GM19035 (cell line): ENCODE measurements around the gene OXCT1.
"Not testable (repeated sequence)": the region's sequence is repeated elsewhere in the genome, so short reads cannot be mapped to it uniquely, and the experiment has no call there.

Experiments
- ATAC-seq: cut with Tn5 transposase; IDR thresholded peaks from one replicate; pipeline ENCODE4 v1.9.1; 2021; ENCODE audit not compliant: unreplicated experiment

OXCT1 gene

DNA sequence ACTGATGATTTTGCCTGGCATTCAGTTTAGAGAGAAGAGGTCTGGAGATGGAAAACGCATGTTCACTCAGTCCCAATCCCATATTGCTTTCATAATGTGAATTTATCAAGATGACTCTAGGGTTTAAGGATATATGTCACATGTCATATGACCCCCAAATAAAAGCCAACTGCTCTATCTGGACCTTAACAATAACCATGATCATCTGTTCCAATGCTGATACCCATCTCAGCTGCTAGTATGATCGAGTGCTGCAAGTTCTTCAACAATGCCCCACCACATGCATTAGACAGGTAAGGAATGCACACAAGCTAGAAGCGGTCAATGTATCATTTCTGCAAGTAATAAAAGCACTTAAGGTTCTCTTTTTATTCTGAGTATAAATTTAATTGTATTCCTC is 91.8 kb downstream of the OXCT1 start:
- no peak for ATAC-seq

DNA sequence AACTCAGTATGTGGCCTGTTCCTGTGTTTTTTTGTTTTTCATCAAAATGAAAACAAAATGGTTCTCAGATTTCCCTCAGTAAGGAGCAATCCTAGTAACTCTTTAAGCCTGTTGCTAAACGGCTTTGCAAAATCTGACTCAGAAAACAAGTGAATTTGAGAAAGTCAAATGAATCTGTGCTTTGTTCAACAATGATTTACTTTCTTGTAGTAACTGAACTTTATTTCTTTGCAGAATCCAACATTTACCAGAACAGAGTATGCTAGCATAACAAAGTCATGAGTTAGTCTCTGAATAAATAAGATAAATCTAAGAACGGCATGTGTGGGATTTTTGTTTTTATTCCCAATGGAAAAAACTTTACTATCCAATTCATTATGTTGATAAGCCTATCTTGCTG is 93.8 kb downstream of the OXCT1 start:
- no peak for ATAC-seq

DNA sequence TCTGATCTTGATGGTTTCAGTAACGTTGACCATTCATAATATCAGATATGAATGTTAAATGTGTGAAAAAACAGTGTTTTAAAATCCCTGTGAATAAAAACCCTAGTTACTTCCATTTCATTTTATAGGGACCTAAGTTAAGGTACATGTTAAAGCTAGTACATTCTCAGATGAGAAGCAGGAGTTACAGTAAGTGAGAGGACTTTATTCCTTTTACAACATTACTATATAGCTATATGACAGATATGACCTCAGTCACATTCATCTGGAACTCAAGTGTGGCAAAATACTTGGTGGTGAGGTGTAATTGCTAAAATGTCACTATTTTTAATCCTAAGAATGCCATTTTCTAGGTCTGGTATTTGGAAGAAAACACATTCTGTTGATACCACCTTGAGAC is 96.4 kb downstream of the OXCT1 start:
- no peak for ATAC-seq

DNA sequence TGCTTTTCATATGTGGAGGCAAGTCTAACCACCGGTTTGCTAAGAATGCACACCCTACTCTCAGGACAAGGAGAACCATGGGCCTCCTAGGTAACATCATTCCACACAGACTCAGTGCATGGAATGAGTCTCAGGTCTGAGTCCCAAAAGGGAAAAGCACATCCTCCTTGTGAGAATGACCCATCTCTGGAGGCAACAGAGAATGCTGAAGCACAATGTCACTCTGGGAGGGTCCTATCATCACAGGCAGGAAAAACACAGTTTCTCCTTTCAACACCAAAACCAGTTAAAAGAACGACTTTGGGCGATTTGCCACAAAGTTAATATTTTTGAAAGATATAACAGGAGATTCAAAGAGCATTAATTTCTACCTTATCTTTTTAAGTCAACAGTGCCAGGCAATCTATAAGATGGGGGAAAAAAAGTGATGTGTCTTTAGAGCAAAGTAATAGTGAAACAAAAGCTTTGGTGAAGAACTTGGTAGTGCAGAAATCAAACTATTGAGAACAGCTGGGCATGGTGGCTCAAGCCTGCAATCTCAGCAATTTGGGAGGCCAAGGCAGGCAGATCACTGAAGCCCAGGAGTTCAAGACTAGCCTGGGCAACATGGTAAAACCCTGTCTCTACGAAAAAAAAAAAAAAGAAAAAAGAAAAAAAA is 97.3 kb downstream of the OXCT1 start:
- no peak for ATAC-seq

DNA sequence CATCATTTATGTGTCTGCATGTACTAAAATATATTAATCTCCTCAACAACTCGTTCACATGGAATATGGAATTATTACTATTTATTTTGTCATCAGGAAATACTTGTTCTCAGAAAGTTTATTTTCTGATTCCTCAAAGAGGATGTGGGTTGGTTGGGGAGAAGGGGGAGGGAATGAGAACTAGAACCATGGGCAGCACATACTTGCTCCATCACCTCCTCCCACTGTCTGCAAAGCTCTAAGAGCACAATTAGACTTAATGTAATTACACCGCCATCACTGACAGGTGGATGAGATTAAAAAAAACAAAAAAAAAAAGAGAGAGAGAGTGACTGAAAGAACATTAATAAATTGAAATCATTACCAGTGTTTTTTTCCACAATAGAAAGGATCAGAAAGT is 98.2 kb downstream of the OXCT1 start:
- ATAC-seq, result no peak

DNA sequence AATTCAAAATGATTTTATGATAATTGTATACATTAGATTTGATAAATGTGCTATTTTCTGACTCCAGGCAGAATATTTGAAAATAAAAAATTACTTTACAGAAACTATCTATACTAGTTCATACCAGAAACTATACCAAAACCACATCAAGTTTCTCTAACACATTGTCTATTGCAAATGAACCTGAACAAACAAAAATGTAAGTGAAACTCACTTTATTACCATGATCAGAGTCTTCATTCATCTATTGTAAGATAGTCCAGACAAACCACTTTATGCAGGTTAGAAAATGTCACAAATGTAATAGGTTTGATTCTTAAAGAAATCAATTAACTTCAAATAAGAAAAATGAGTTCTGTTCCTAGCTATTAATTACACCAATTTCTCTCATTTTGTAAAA is 99.4 kb downstream of the OXCT1 start:
- ATAC-seq, result peak; percentile 88

DNA sequence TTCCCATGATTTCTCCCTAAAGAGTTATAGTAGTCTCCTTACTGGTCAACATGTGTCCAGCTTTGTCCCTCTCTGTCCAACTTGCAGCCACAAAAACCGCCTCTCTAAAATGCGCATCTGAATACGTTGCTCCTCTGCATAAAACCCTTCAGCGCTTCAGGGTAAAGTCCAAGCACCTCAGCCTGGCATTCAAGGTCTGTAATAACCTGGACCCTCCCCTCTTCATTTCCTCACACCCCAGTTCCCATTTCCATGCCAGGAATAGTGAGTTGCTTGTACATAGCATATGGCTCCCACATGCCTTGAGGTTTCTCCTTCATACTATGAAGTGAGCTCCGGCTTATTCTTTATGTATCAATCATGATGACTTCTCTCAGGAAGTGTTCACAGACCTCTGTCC is 101.5 kb downstream of the OXCT1 start:
- ATAC-seq, result no peak

DNA sequence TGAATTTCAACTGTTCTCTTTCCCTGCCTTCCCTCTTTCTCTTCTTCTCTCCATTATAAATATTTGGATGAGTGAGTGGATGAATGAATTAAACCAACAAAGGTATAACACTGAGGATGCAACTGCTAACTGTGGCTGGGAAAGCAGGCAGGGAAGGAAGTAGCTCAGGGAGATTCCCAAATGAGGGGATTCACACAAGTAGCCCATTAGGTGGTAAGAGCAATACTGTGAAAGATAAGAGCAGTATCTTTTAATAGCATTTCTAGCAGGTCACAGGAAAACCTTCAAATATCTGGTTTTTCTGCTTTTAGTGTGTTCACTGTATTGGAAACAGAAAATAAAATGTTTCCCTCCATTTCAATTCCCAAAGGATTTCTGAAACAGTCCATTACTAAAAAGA is 105.6 kb downstream of the OXCT1 start:
- no peak for ATAC-seq

DNA sequence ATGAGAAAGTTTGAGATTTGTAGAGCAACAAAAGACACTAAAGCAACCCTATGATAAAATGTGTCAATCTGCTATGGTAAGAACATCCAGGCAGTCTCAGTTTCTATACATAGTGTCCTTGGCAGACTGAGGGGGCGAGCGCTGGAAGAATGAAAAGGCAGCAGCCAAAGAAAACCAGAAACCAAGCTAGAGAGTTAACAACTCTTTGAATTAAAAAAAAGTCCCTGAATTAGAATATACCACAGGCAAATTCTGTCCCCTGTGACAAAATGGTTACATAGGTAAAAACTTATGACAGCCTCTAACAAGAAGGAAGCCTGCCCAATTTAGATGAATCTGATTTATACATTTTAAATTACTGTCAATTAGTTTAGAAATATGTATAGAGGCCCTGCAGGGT is 106.7 kb downstream of the OXCT1 start:
- no peak for ATAC-seq

DNA sequence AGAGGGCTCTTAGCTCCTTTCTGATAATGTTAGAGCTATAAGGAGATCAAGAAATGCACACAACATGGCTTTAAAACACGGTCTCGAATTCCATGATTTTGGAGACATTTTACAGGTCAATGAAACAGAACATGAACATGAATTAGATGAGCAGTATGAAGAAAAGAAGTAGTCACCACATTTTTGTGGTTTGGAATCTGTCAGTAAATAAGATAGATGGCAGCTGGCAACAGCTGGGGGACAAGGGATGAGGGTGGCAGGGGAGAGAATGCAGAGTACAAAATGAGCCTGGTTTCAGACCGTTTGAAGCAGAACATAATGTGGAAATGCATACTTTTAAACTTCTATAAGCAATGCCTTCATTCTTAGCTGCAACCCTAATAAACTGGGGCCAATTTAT is 107.1 kb downstream of the OXCT1 start:
- ATAC-seq, result no peak

DNA sequence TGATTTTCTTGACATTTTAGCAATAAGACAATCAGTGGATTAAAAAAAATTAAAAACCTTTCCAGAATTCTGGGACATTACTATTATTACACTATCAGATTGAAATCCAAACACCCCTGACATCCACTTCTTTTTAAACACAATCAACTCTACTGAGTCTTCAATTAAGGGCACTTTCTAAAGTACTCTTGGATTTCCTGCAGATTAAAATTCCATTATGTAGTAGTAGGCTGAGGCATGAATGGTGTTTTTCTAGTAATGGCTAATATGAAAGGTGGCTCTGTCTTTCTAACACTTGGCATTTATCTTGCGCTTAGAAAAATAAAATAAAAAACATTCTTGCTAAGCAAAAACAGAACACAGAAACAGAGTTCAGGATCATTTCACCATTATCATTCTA is 107.8 kb downstream of the OXCT1 start:
- ATAC-seq, result no peak

DNA sequence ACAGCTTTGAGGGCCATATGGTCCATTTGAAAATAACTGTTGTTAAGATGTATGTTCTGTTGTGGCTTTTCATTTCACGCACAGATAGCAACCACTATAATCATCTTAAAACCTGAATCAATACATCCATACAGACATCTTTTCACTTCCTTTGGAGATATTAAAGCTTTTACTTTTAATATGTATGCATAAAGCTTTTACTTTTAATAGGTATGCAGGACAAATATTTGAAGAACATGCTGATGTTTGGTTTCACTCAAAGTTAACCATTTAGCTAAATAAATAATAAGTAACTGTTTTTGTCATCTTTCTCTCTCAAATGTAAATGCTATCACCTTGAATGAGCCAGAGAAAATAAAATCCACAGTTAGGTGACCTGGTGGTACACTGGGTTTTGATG is 108.6 kb downstream of the OXCT1 start:
- no peak for ATAC-seq

DNA sequence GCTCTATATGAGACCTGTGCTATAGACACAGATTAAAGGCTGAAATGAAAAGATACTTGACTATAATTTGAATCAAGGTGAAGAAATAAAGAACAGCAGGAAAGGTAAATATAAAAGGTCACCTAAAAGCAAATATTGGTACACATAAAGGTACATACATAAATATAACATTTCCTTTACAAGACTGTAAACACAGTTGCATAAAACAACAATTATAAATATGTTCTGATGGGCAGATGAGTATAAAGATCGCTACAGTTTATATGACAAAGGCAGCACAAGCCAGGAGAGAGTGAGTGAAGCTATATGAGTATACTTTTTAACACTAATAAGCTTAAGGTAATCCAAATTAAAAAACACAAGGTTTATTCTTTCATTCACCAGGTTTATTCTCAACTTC is 114.5 kb downstream of the OXCT1 start:
- no peak for ATAC-seq

DNA sequence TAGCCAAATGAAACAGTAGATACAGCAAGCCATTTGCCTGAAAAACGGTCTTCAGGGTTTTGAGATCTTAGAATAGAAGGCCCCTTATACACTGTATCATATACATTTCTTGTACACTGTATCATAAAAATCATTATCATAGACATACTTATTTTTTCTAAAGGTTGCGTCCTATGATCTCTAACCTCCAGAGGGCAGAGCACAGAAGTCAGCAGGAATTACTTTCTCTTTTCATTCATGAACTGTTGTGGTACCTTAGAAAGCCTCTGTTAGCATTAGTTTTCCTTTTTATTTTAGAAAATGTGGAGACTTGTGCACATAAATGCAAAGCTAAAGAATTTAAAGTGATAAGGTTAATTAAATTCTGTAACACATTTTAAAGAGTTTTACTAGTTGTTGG is 115.4 kb downstream of the OXCT1 start:
- peak; percentile 73 for ATAC-seq

DNA sequence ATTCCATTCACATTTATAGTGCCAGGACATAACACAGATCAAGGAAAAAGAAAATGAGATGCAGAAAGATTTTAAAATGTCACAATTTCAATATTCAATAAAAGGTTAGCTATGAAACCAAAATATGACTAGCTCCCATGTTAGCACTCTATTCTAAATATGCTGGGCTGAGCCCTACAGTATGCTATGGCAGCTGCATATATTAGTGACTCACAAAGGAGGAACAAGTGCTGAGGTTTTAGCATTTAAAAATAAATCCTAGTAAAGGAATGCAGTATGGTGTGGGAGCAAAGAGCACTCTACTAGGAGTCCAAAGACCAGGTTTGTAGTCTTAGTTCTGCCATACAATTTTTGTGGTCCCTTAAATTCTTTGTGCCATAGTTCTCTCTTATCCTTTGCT is 118.4 kb downstream of the OXCT1 start:
- no peak for ATAC-seq

DNA sequence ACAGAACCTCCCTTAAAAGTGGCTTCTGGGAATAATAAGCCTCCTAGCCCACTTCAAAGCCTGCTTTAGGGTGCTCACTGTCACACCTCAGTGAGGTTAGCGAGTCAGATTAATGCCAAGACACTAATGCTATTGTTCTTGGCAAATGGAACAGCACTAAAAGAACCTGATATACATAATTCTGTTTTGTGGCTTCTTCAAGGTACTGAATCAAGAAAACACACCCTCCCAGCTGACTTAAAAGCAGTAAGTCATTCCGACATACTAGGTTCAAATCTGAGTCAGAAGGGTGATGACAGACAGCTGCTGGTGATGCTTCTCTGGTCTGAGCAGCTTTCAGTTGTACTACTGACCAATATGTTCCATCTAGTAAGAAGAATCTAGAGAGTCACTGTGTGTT is 121.6 kb downstream of the OXCT1 start:
- peak; percentile 100 for ATAC-seq

DNA sequence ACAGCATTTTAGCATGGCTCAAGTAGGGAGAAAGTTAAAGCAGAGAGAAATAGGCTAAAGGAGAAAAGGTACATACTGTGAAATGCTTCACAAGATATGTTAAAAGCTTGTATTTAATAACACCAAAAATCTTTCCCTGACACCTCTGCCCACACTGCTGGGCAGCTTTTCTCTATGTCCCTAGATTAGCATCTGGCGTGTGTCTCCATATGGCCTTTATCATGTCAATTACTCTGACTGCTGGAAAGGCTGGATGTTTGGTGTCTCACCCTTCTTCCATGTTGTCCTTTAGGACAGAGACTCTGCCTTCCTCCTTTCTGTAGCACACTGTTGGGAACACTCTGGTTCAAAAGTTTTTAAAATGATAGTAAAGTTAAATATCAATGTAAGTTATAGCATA is 122.5 kb downstream of the OXCT1 start:
- no peak for ATAC-seq

DNA sequence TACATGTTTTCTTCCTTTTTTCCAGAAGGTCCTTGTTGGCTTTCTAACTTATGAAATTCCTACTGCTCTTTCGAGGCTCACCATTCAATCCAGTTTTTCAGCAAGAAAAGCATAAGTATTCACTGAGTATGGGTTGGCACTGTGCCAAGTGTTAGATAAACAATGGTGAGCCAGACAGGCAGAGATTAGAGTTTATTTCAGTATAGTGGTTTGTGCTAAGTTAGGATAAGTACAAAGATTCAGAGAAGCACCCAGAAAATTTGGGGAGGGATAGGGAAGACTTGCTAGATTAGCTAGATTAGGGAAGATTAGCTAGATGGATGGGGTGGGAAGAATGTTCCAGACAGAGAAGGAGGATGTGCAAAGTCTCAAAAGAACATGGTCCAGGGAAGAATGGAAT is 122.9 kb downstream of the OXCT1 start:
- ATAC-seq, result no peak

DNA sequence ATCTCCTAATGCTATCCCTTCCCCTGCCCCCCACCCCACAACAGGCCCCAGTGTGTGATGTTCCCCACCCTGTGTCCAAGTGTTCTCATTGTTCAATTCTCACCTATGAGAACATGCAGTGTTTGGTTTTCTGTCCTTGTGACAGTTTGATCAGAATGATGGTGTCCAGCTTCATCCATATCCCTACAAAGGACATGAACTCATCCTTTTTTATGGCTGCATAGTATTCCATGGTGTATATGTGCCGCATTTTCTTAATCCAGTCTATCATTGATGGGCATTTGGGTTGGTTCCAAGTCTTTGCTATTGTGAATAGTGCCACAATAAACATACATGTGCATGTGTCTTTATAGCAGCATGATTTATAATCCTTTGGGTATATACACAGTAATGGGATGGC is 127.6 kb downstream of the OXCT1 start:
- ATAC-seq, result not testable (repeated sequence)

DNA sequence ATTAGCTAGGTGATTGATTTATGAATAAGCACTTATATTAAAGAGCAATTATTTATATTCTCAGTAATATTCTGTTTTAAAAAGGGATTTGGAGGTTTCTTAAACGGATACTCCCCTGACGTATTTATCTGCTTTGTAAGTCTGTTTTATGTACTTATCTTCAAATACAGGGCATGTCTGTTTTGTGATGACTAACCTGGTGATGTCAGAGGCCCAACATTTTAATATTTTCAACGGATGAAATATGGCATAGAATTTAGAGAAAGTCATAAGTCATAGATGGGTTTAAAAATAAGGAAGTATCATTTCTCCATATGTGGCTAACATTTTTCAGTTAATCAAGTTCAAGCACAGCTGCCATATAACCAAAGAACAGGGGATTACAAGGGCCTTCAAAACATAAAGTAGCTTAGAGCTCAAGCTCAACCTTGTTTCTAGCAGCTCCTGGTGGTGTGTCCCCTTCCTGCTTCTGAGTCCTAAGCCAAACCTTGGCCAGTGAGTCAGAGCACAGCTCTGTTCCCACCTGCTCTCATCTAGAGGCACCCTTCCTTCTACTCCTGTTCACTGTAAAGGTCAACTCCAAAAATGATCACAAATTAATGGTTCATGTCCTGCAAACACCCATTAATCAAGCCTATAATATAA is 131.4 kb downstream of the OXCT1 start:
- no peak for ATAC-seq

DNA sequence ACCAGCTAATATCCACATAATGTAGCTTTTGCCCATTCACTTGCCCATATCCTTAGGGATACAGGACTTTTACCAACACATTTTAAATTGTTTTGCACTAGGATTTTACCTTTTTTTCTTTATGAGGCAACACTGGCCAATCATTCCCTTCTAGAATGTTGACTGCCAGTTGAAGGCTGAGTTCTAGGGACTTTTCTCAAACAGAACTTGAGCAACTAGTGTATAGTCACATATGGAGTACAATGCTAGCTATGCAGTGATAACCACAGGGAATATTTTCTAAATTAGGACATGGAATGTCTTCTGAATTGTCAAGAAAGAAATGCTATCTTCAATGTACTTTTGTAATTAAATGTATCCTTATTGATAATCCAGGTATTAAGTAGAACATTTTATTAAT is 133.6 kb downstream of the OXCT1 start:
- ATAC-seq, result no peak

DNA sequence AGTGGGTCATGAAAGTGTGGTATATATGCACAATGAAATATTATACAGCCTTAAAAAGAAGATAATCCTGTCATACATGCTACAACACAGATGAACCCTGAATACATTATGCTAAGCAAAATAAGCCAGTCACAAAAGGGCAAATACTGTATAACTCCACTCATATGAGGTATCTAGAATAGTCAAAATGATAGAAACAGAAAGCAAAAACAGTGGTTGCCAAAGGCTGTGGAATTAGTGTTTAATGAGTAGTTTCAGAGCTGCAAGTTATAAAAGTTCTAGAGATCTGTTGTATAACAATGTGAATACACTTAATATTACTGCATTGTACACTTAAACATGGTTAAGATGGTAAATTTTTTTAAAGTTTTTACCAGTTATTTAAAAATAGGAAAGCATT is 135.0 kb downstream of the OXCT1 start:
- no peak for ATAC-seq

DNA sequence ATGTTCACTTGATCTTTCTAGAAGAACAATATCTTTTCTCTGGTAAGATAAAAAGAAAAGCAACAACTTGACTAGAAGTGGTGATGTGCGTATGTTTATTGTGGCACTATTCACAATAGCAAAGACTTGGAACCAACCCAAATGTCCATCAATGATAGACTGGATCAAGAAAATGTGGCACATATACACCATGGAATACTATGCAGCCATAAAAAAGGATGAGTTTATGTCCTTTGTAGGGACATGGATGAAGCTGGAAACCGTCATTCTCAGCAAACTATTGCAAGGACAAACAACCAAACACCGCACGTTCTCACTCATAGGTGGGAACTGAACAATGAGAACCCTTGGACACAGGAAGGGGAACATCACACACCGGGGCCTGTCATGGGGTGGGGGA is 140.8 kb downstream of the OXCT1 start:
- not testable (repeated sequence) for ATAC-seq
